Upper lobe of right lung (tissue), 1 donor: ENCODE measurements around the gene OSBPL6. TPM values are rescaled to one million over a fixed set of nuclear protein-coding genes. Genes with fewer than 3 reads are reported as not detected.

Source experiments
- ATAC-seq: fragments of 200-7000 bp; cut with Tn5 transposase; one replicate; pipeline ENCODE4 v1.9.1; 2020; ENCODE audit warnings: mild to moderate bottlenecking, moderate library complexity
- DNase-seq: peaks from one replicate; pipeline ENCODE4 v3.0.0-alpha.2; 2020
- H3K27ac ChIP-seq: fragments of 200-600 bp; one replicate; pipeline ENCODE4 v1.8.0; 2022
- H3K27me3 ChIP-seq: fragments of 200-600 bp; one replicate; pipeline ENCODE4 v1.8.0; 2022; ENCODE audit warnings: mild to moderate bottlenecking
- H3K36me3 ChIP-seq: fragments of 200-600 bp; one replicate; pipeline ENCODE4 v1.8.0; 2022
- H3K4me1 ChIP-seq: fragments of 200-600 bp; one replicate; pipeline ENCODE4 v1.8.0; 2022
- H3K4me3 ChIP-seq: fragments of 200-600 bp; one replicate; pipeline ENCODE4 v1.8.0; 2022; ENCODE audit warnings: mild to moderate bottlenecking
- H3K9me3 ChIP-seq: fragments of 200-600 bp; one replicate; pipeline ENCODE4 v1.8.0; 2022
- CTCF ChIP-seq: fragments of 200-600 bp; IDR thresholded peaks from one replicate; pipeline ENCODE4 v1.8.0; 2022; ENCODE audit warnings: antibody characterized with exemption
- intact Hi-C: fragments of 100-400 bp; cut with DNase I; formaldehyde crosslinking; loops from one replicate; pipeline ENCODE4 v1.11.0; 2022
- total RNA-seq: library from RNA; stranded (reverse); fragmentation: NEBNext Ultra II Directional; extraction: Animal tissue kit (Norgen Biotek cat#: 25700); gene quantifications from one replicate; pipeline ENCODE4 v1.2.1, GENCODE V29; 2021
- donor health status: DM: no; HTN: yes; CAD: no; lungs with severe emphysema.

The OSBPL6 gene
- total RNA-seq, 1 donor from 2014 or later: 2.6 TPM

- Histone ChIP-seq H3K4me1 (no peaks in the 10 kb centered on the region), H3K9me3 (no peaks in the 10 kb centered on the region), H3K27ac (no peak overlapping the region), H3K4me3 (no peak overlapping the region), H3K27me3 (no peaks in the 10 kb centered on the region), H3K36me3 (peaks cover 33% of the 10 kb centered on the region)
- intact Hi-C loops: no loop called here
- ATAC-seq (no peak), DNase-seq (no peak)
- TF ChIP-seq CTCF: no peak
Observed at GRCh38 chr2:178425255-178425827, 231.0 kb downstream of the OSBPL6 start.

GRCh38 chr2:178426388-178426787, 232.1 kb downstream of the OSBPL6 start:
- intact Hi-C loops: no loop called here
- Histone ChIP-seq H3K36me3 (peaks cover 43% of the 10 kb centered on the region), H3K4me3 (no peak overlapping the region), H3K4me1 (no peaks in the 10 kb centered on the region), H3K9me3 (no peaks in the 10 kb centered on the region), H3K27ac (no peak overlapping the region), H3K27me3 (no peaks in the 10 kb centered on the region)
- TF ChIP-seq CTCF: no peak
- no peak for DNase-seq
- no peak for ATAC-seq

- Histone ChIP-seq H3K36me3 (peaks cover 54% of the 10 kb centered on the region), H3K4me3 (no peak overlapping the region), H3K27ac (no peak overlapping the region), H3K4me1 (no peaks in the 10 kb centered on the region), H3K9me3 (no peaks in the 10 kb centered on the region), H3K27me3 (no peaks in the 10 kb centered on the region)
- DNase-seq (no peak), ATAC-seq (no peak)
- intact Hi-C loops: no loop called here
- no peak for TF ChIP-seq CTCF
Observed at GRCh38 chr2:178427458-178427857, 233.1 kb downstream of the OSBPL6 start.

GRCh38 chr2:178428396-178428806, 234.1 kb downstream of the OSBPL6 start:
- Histone ChIP-seq H3K36me3 (peaks cover 63% of the 10 kb centered on the region), H3K27me3 (no peaks in the 10 kb centered on the region), H3K27ac (no peak overlapping the region), H3K4me1 (no peaks in the 10 kb centered on the region), H3K4me3 (no peak overlapping the region), H3K9me3 (no peaks in the 10 kb centered on the region)
- DNase-seq (no peak), ATAC-seq (no peak)
- TF ChIP-seq CTCF: no peak
- intact Hi-C loops: no loop called here

GRCh38 chr2:178429336-178429735, 235.0 kb downstream of the OSBPL6 start:
- Histone ChIP-seq H3K36me3 (peaks cover 73% of the 10 kb centered on the region), H3K4me3 (no peak overlapping the region), H3K27me3 (no peaks in the 10 kb centered on the region), H3K4me1 (no peaks in the 10 kb centered on the region), H3K27ac (no peak overlapping the region), H3K9me3 (no peaks in the 10 kb centered on the region)
- intact Hi-C loops: no loop called here
- ATAC-seq (no peak), DNase-seq (no peak)
- no peak for TF ChIP-seq CTCF

GRCh38 chr2:178436662-178437061, 242.3 kb downstream of the OSBPL6 start:
- intact Hi-C loops: no loop called here
- no peak overlapping the region for H3K27ac ChIP-seq
- TF ChIP-seq CTCF: no peak
- H3K36me3 ChIP-seq: peaks cover 98% of the 10 kb centered on the region
- H3K27me3 ChIP-seq: no peaks in the 10 kb centered on the region
- H3K4me3 ChIP-seq: no peak overlapping the region
- DNase-seq (no peak), ATAC-seq (no peak)
- no peaks in the 10 kb centered on the region for H3K4me1 ChIP-seq
- H3K9me3 ChIP-seq: no peaks in the 10 kb centered on the region
